ENCODE data around the gene FAM25G.
"Not testable (repeated sequence)": the region's sequence is repeated elsewhere in the genome, so short reads cannot be mapped to it uniquely, and the experiment has no call there.

DNA sequence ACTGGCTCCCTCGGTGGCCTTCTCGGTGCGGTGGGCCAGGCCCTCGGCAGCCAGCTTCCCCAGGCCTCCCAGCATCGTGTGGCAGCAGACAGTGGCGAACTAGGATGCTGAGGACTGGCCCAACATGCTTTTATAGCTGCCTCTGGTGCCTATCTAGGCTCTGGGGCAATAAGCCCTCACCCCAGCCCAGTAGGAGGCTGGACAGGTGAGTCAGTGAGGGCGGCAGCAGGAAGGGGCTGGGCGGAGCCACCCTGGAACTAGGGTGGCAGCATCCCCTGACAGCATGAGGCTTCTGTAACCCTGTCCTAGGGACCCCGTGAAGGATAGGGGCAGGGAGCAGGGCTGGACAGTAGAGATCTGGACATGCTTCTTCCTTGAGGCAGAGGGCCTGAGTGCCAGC is at the start of gene FAM25G:
- not testable (repeated sequence) for TF ChIP-seq POLR2AphosphoS5, CTCF, POLR2A (IDR thresholded peaks at IDR 0.05)
